Renal cortical epithelial cell (primary cell): ENCODE results near the gene MED13. TPM values are rescaled to one million over a fixed set of nuclear protein-coding genes. Genes with fewer than 3 reads are reported as not detected.

ENCODE experiments used
- DNase-seq: peaks from one replicate; pipeline ENCODE4 v3.0.0-alpha.2; 2011; ENCODE audit warnings: low read depth
- total RNA-seq: library from RNA; depleted of rRNA; stranded (reverse); fragments of >200 nt; gene quantifications from 2 replicates; pipeline ENCODE4 v1.2.3, GENCODE V29; 2014

The MED13 gene
- 33.5 and 81.0 TPM in 2 replicates for total RNA-seq

- DNase-seq, result no peak
Observed at GRCh38 chr17:62064791-62065563, at the start of gene MED13. TSS of gene MED13 (minus strand) at chr17:62065278. CDS start at chr17:62065205, 73 bp downstream.

- DNase-seq, result no peak
Observed at GRCh38 chr17:62112229-62112628, 47.2 kb upstream of the MED13 start.

- no peak for DNase-seq
Observed at GRCh38 chr17:62111562-62112171, 46.6 kb upstream of the MED13 start.

GRCh38 chr17:62110923-62111484 lies 45.9 kb upstream of the MED13 start:
- peak; percentile 46 for DNase-seq

- DNase-seq, result no peak
Observed at GRCh38 chr17:62109924-62110323, 44.8 kb upstream of the MED13 start.

- peak; percentile 87 for DNase-seq
Observed at GRCh38 chr17:62109378-62109902, 44.4 kb upstream of the MED13 start.

GRCh38 chr17:62105861-62106260 lies 40.8 kb upstream of the MED13 start:
- DNase-seq, result no peak

GRCh38 chr17:62105357-62105756 lies 40.3 kb upstream of the MED13 start:
- DNase-seq, result no peak

- no peak for DNase-seq
Observed at GRCh38 chr17:62101515-62101914, 36.4 kb upstream of the MED13 start.

- DNase-seq, result no peak
Observed at GRCh38 chr17:62101090-62101489, 36.0 kb upstream of the MED13 start.

GRCh38 chr17:62100055-62100454 lies 35.0 kb upstream of the MED13 start:
- no peak for DNase-seq

GRCh38 chr17:62099532-62099931 lies 34.5 kb upstream of the MED13 start:
- DNase-seq, result no peak

GRCh38 chr17:62098623-62099231 lies 33.6 kb upstream of the MED13 start:
- no peak for DNase-seq

- DNase-seq, result no peak
Observed at GRCh38 chr17:62096401-62096670, 31.3 kb upstream of the MED13 start.

GRCh38 chr17:62094175-62094574 lies 29.1 kb upstream of the MED13 start:
- DNase-seq, result peak; percentile 42

GRCh38 chr17:62093188-62094155 lies 28.4 kb upstream of the MED13 start:
- peak; percentile 99 for DNase-seq

- DNase-seq, result no peak
Observed at GRCh38 chr17:62092784-62093183, 27.7 kb upstream of the MED13 start.

- peak; percentile 53 for DNase-seq
Observed at GRCh38 chr17:62091804-62092203, 26.7 kb upstream of the MED13 start.

GRCh38 chr17:62090868-62091267 lies 25.8 kb upstream of the MED13 start:
- DNase-seq, result no peak

GRCh38 chr17:62090021-62090824 lies 25.1 kb upstream of the MED13 start:
- no peak for DNase-seq

- no peak for DNase-seq
Observed at GRCh38 chr17:62089334-62089733, 24.3 kb upstream of the MED13 start.
